ENCODE measurements around the gene SEC14L5. TPM values are rescaled to one million over a fixed set of nuclear protein-coding genes. Genes with fewer than 3 reads are reported as not detected.

The SEC14L5 gene
- total RNA-seq, 1 donor from 2014 or later = not detected

GRCh38 chr16:4935241-4935855 is 22.8 kb upstream of the SEC14L5 start:
- no peak for TF ChIP-seq CTCF (IDR thresholded peaks at IDR 0.05)
- Mint-ChIP-seq H3K27me3 (ENCODE audit: unreplicated experiment) (peaks cover 6% of the 10 kb centered on the region), H3K36me3 (ENCODE audit: unreplicated experiment) (no peaks in the 10 kb centered on the region), H3K4me1 (ENCODE audit: unreplicated experiment) (peaks cover 11% of the 10 kb centered on the region), H3K27ac (ENCODE audit: unreplicated experiment) (no peak overlapping the region), H3K4me3 (ENCODE audit: unreplicated experiment) (peak overlapping the region; percentile 57), H3K9me3 (ENCODE audit: unreplicated experiment) (no peaks in the 10 kb centered on the region)
- no peak for DNase-seq (ENCODE audit: extremely low spot score, unreplicated experiment)

- no peak for DNase-seq (ENCODE audit: extremely low spot score, unreplicated experiment)
- Mint-ChIP-seq H3K9me3 (ENCODE audit: unreplicated experiment) (no peaks in the 10 kb centered on the region), H3K27ac (ENCODE audit: unreplicated experiment) (no peak overlapping the region), H3K36me3 (ENCODE audit: unreplicated experiment) (no peaks in the 10 kb centered on the region), H3K4me3 (ENCODE audit: unreplicated experiment) (peak overlapping the region; percentile 77), H3K27me3 (ENCODE audit: unreplicated experiment) (peaks cover 2% of the 10 kb centered on the region), H3K4me1 (ENCODE audit: unreplicated experiment) (peaks cover 15% of the 10 kb centered on the region)
- TF ChIP-seq CTCF (IDR thresholded peaks at IDR 0.05) = no peak
Observed at GRCh38 chr16:4936181-4936990, 21.7 kb upstream of the SEC14L5 start.

GRCh38 chr16:4936991-4937781 is 20.9 kb upstream of the SEC14L5 start, which contains the start of gene PPL:
TSS of gene PPL (minus strand) at chr16:4937148. CDS start at chr16:4937045, 103 bp downstream.
- no peak within 1 kb of the TSS for H3K27ac Mint-ChIP-seq (ENCODE audit: unreplicated experiment)
- peaks cover 2% of the 10 kb centered on the region for H3K27me3 Mint-ChIP-seq (ENCODE audit: unreplicated experiment)
- DNase-seq (ENCODE audit: extremely low spot score, unreplicated experiment) = no peak
- TF ChIP-seq CTCF (IDR thresholded peaks at IDR 0.05) = no peak
- peaks cover 17% of the 10 kb centered on the region for H3K4me1 Mint-ChIP-seq (ENCODE audit: unreplicated experiment)
- H3K9me3 Mint-ChIP-seq (ENCODE audit: unreplicated experiment) = no peaks in the 10 kb centered on the region
- H3K4me3 Mint-ChIP-seq (ENCODE audit: unreplicated experiment) = peak within 1 kb of the TSS; percentile 77
- H3K36me3 Mint-ChIP-seq (ENCODE audit: unreplicated experiment) = no peaks in the 10 kb centered on the region

GRCh38 chr16:4937782-4938682 is 20.1 kb upstream of the SEC14L5 start:
- H3K27ac Mint-ChIP-seq (ENCODE audit: unreplicated experiment) = no peak overlapping the region
- no peaks in the 10 kb centered on the region for H3K36me3 Mint-ChIP-seq (ENCODE audit: unreplicated experiment)
- DNase-seq (ENCODE audit: extremely low spot score, unreplicated experiment) = no peak
- H3K4me1 Mint-ChIP-seq (ENCODE audit: unreplicated experiment) = peaks cover 25% of the 10 kb centered on the region
- TF ChIP-seq CTCF (IDR thresholded peaks at IDR 0.05) = no peak
- no peaks in the 10 kb centered on the region for H3K9me3 Mint-ChIP-seq (ENCODE audit: unreplicated experiment)
- H3K4me3 Mint-ChIP-seq (ENCODE audit: unreplicated experiment) = peak overlapping the region; percentile 66
- H3K27me3 Mint-ChIP-seq (ENCODE audit: unreplicated experiment) = peaks cover 2% of the 10 kb centered on the region

All from osteocyte (in vitro differentiated cells).